ENCODE results near the gene CWF19L2.

- TF ChIP-seq, protein P1, sequence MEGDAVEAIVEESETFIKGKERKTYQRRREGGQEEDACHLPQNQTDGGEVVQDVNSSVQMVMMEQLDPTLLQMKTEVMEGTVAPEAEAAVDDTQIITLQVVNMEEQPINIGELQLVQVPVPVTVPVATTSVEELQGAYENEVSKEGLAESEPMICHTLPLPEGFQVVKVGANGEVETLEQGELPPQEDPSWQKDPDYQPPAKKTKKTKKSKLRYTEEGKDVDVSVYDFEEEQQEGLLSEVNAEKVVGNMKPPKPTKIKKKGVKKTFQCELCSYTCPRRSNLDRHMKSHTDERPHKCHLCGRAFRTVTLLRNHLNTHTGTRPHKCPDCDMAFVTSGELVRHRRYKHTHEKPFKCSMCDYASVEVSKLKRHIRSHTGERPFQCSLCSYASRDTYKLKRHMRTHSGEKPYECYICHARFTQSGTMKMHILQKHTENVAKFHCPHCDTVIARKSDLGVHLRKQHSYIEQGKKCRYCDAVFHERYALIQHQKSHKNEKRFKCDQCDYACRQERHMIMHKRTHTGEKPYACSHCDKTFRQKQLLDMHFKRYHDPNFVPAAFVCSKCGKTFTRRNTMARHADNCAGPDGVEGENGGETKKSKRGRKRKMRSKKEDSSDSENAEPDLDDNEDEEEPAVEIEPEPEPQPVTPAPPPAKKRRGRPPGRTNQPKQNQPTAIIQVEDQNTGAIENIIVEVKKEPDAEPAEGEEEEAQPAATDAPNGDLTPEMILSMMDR (IDR thresholded peaks at IDR 0.05; ENCODE audit: control extremely low read depth in 1 of 3, insufficient read depth in 1 of 3, low read depth in 1 of 3, low read length in 3 of 3), result no peak
- TF ChIP-seq SIRT6 (IDR thresholded peaks at IDR 0.05; ENCODE audit: low read length), result no peak
- TF ChIP-seq CHD2 (IDR thresholded peaks at IDR 0.05; ENCODE audit: low read length), result no peak
- TF ChIP-seq SUZ12 (IDR thresholded peaks at IDR 0.05; ENCODE audit: low read length), result no peak
- TF ChIP-seq USF2 (IDR thresholded peaks at IDR 0.05; ENCODE audit: low read length), result no peak
- TF ChIP-seq RAD21 (IDR thresholded peaks at IDR 0.05 in 1 of 2, conservative IDR thresholded peaks at IDR 0.05 in 1 of 2; ENCODE audit: low read depth in 2 of 2, low read length in 2 of 2), result no peak
- TF ChIP-seq HDAC2 (IDR thresholded peaks at IDR 0.05; ENCODE audit: borderline replicate concordance in 1 of 2, low read depth in 2 of 2, low read length in 2 of 2), result no peak
- TF ChIP-seq SRF (IDR thresholded peaks at IDR 0.05; ENCODE audit: low read depth, low read length), result no peak
- TF ChIP-seq EZH2 (IDR thresholded peaks at IDR 0.05; ENCODE audit: low read depth, low read length, severe bottlenecking), result no peak
- TF ChIP-seq JUN (IDR thresholded peaks at IDR 0.05; ENCODE audit: low read depth, low read length), result no peak
- TF ChIP-seq CEBPB (IDR thresholded peaks at IDR 0.05; ENCODE audit: low read depth, low read length), result no peak
- no peak for TF ChIP-seq EGR1 (IDR thresholded peaks at IDR 0.05; ENCODE audit: borderline replicate concordance, low read depth, low read length)
- no peak for TF ChIP-seq KDM1A (IDR thresholded peaks at IDR 0.05; ENCODE audit: borderline replicate concordance, low read length)
- TF ChIP-seq JUND (IDR thresholded peaks at IDR 0.05; ENCODE audit: low read length), result no peak
Measured at GRCh38 chr11:107505647-107506225, 48.1 kb upstream of the CWF19L2 start.
